DND-41 (cell line): ENCODE measurements around the gene TSPAN5.

Experiments
- CTCF ChIP-seq: IDR thresholded peaks from 2 replicates; pipeline ENCODE4 v1.5.1; 2012; ENCODE audit warnings: borderline replicate concordance, low read length, moderate library complexity, mild to moderate bottlenecking; ENCODE audit not compliant: poor library complexity, severe bottlenecking; ENCODE audit errors: extremely low read depth
- EZH2 ChIP-seq: IDR thresholded peaks from 3 replicates; pipeline ENCODE4 v1.6.1; 2012; ENCODE audit warnings: borderline replicate concordance, low read depth, mild to moderate bottlenecking, moderate library complexity, low read length, inconsistent platforms; ENCODE audit not compliant: severe bottlenecking

- TF ChIP-seq CTCF (no peak), EZH2 (no peak)
Observed at GRCh38 chr4:98583265-98583664, 75.1 kb downstream of the TSPAN5 start.
